Measurements from ENCODE around the gene DNA2.
A peak's percentile ranks its signal among the peaks of the same experiment; 100 is the strongest.

DNA2 gene

DNA sequence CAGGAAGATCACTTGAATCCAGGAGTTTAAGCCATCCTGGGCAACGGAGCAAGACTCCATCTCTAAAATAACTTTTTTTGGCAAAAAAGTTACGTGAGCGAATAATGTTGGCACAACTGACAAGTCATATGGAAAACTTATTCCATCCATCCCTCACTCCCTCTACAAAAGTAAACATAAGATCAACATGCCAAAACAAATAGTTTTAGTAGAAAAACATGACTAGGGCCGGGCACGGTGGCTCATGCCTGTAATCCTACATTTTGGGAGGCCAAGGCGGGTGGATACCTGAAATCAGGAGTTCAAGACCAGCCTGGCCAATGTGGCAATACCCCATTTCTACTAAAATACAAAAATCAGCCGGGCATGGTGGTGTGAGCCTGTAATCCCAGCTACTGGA, 29.9 kb upstream of the DNA2 start:
- no peak for DNase-seq (ENCODE audit: low read depth)
- no peak for TF ChIP-seq CTCF (IDR thresholded peaks at IDR 0.05; ENCODE audit: low read length, missing control alignments)
- no peak overlapping the region for H3K4me3 ChIP-seq (replicated peaks; ENCODE audit: low read depth, low read length)

GRCh38 chr10:68499544-68499943, 27.8 kb upstream of the DNA2 start:
- TF ChIP-seq CTCF (IDR thresholded peaks at IDR 0.05; ENCODE audit: low read length, missing control alignments) = no peak
- no peak for DNase-seq (ENCODE audit: low read depth)
- no peak overlapping the region for H3K4me3 ChIP-seq (replicated peaks; ENCODE audit: low read depth, low read length)

GRCh38 chr10:68496072-68496471, 24.3 kb upstream of the DNA2 start:
- no peak overlapping the region for H3K4me3 ChIP-seq (replicated peaks; ENCODE audit: low read depth, low read length)
- DNase-seq (ENCODE audit: low read depth) = no peak
- TF ChIP-seq CTCF (IDR thresholded peaks at IDR 0.05; ENCODE audit: low read length, missing control alignments) = no peak

DNA sequence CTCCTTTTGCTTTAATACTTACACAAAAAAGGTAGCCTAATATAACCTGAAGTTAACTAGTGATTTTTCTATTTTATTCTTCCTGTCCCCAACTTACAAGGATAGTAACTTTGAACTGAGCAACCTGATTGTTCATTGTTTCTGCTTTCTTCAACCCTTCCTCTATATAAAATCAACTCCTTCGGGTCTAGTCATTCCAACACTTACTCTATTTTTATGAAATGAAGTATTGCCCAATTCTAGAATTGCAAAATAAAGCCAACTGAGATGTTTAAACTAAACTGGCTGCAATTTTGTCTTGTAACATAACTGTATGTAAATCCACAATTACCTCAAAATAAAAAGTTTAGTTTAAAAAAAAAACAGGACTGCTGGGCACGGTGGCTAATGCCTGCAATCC, 20.3 kb upstream of the DNA2 start:
- TF ChIP-seq CTCF (IDR thresholded peaks at IDR 0.05; ENCODE audit: low read length, missing control alignments) = no peak
- no peak overlapping the region for H3K4me3 ChIP-seq (replicated peaks; ENCODE audit: low read depth, low read length)
- DNase-seq (ENCODE audit: low read depth) = peak; percentile 49

- no peak for DNase-seq (ENCODE audit: low read depth)
- TF ChIP-seq CTCF (IDR thresholded peaks at IDR 0.05; ENCODE audit: low read length, missing control alignments) = no peak
- H3K4me3 ChIP-seq (replicated peaks; ENCODE audit: low read depth, low read length) = no peak overlapping the region
Measured at GRCh38 chr10:68489919-68490318, 18.1 kb upstream of the DNA2 start.

DNA sequence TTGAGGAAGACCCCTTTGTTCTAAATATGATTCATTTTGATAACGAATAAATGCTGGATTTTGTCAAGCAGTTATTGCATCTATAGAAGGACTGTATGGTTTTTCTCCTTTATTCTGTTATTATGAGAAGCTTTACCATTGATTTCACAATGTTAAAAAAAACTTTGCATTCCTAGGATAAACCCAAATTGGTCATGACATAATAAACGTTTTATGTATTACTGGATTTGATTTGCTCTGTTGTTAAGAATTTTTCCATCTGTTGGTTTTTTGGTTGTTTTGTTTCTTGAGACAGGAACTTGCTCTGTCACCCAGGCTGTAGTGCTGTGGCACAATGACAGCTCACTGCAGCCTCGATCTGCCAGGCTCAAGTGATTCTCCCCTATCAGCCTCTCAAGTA, 2.2 kb upstream of the DNA2 start:
- no peak overlapping the region for H3K4me3 ChIP-seq (replicated peaks; ENCODE audit: low read depth, low read length)
- no peak for TF ChIP-seq CTCF (IDR thresholded peaks at IDR 0.05; ENCODE audit: low read length, missing control alignments)
- no peak for DNase-seq (ENCODE audit: low read depth)

- DNase-seq (ENCODE audit: low read depth) = no peak
- H3K4me3 ChIP-seq (replicated peaks; ENCODE audit: low read depth, low read length) = peak overlapping the region; percentile 90
Measured at GRCh38 chr10:68471063-68471585, 649 bp downstream of the DNA2 start.

More at GRCh38 chr10:68471063-68471585, 649 bp downstream of the DNA2 start:
- no peak for TF ChIP-seq CTCF (IDR thresholded peaks at IDR 0.05; ENCODE audit: low read length, missing control alignments)

Data from fibroblast of pulmonary artery (primary cell).